Measurements from ENCODE around the gene HMCN2.

DNA sequence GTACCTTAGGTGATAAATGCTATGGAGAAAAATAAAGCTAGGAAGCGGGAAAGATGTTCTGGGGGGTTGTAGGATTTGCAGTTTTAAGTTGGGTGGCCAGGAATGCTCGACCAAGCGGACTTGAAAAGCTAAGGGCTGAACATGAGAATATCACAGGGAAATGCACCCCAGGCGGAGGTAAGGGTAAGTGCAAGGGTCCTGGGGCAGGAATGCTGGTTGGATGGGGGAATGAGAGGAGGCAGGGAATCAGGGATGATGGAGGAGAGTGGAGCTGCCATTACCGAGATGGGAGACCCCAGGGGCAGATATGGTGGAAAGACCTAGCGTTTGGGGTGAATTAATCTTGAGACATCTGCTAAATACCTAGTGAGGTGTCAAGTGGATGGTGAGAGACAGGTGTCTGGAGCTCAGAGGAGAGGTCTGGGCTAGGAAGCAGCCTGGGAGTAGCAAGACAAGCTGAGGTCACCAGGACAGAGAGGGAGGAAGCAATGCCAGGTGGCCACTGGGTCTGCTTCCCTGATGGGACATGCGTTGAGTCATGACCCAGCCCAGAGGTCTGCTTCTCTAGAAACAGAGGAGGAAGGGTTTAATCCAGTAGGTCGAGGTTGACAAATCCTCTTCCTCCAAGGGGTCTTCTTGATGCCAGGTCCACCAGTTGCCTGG lies 101.5 kb downstream of the HMCN2 start:
- TF ChIP-seq, protein P1, sequence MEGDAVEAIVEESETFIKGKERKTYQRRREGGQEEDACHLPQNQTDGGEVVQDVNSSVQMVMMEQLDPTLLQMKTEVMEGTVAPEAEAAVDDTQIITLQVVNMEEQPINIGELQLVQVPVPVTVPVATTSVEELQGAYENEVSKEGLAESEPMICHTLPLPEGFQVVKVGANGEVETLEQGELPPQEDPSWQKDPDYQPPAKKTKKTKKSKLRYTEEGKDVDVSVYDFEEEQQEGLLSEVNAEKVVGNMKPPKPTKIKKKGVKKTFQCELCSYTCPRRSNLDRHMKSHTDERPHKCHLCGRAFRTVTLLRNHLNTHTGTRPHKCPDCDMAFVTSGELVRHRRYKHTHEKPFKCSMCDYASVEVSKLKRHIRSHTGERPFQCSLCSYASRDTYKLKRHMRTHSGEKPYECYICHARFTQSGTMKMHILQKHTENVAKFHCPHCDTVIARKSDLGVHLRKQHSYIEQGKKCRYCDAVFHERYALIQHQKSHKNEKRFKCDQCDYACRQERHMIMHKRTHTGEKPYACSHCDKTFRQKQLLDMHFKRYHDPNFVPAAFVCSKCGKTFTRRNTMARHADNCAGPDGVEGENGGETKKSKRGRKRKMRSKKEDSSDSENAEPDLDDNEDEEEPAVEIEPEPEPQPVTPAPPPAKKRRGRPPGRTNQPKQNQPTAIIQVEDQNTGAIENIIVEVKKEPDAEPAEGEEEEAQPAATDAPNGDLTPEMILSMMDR (IDR thresholded peaks at IDR 0.05), result no peak
- TF ChIP-seq EP300 (IDR thresholded peaks at IDR 0.05) (no peak), POLR2AphosphoS5 (IDR thresholded peaks at IDR 0.05) (no peak)

Data from upper lobe of left lung (tissue), 4 donors.